Colon (tissue), 2 donors: Measurements from ENCODE around the gene POLR1B.
"Not testable (repeated sequence)": the region's sequence is repeated elsewhere in the genome, so short reads cannot be mapped to it uniquely, and the experiment has no call there.

Source experiments
- FAIRE-seq: peaks from 2 replicates; lab custom pipeline; 2012; peaks lifted over from hg19 to GRCh38; lab: Jason Lieb, UNC
- donor health status: control.
- donor health status: control.

POLR1B gene, protein sequence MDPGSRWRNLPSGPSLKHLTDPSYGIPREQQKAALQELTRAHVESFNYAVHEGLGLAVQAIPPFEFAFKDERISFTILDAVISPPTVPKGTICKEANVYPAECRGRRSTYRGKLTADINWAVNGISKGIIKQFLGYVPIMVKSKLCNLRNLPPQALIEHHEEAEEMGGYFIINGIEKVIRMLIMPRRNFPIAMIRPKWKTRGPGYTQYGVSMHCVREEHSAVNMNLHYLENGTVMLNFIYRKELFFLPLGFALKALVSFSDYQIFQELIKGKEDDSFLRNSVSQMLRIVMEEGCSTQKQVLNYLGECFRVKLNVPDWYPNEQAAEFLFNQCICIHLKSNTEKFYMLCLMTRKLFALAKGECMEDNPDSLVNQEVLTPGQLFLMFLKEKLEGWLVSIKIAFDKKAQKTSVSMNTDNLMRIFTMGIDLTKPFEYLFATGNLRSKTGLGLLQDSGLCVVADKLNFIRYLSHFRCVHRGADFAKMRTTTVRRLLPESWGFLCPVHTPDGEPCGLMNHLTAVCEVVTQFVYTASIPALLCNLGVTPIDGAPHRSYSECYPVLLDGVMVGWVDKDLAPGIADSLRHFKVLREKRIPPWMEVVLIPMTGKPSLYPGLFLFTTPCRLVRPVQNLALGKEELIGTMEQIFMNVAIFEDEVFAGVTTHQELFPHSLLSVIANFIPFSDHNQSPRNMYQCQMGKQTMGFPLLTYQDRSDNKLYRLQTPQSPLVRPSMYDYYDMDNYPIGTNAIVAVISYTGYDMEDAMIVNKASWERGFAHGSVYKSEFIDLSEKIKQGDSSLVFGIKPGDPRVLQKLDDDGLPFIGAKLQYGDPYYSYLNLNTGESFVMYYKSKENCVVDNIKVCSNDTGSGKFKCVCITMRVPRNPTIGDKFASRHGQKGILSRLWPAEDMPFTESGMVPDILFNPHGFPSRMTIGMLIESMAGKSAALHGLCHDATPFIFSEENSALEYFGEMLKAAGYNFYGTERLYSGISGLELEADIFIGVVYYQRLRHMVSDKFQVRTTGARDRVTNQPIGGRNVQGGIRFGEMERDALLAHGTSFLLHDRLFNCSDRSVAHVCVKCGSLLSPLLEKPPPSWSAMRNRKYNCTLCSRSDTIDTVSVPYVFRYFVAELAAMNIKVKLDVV

DNA sequence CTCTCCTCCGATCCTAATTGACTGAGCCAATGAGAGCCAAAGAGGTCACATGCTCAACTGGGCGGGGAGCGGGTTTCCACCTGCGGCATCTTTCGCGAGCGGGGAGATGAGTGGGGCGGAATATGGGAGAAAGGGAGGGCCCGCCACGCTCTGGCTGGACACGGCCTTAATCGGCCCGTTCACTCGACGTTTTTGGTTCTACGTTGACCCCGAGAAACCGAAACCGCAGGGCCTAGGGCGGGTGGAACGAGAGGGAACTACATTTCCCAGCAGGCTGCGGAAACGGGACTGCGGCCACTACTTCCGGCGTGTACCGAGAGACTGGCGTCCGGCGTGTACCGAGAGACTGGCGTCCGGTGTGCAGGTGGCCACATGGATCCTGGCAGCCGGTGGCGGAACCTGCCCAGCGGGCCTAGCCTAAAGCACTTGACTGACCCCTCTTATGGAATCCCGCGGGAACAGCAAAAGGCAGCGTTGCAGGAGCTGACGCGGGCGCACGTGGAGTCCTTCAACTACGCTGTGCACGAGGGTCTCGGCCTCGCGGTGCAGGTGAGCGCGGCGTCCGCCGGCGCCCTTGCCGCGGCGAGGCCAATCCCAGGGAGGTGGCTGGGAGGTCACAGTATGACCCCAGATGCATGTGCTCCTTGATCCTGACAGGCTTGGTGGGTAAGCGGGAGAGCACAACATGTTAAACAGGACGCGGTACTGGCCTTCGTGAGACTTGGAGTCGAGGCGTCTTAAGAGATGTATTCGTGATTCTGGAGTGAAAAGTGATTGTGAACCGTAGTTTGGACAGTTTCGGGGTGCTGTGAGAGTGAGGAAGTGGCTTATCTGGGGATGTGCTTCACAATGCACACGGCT, at the start of gene POLR1B:
Gene POLR1B (plus strand): TSS at position 343 of the 861 bp plus-strand sequence. CDS start 30 bp downstream, at position 373.
- no peak for FAIRE-seq

DNA sequence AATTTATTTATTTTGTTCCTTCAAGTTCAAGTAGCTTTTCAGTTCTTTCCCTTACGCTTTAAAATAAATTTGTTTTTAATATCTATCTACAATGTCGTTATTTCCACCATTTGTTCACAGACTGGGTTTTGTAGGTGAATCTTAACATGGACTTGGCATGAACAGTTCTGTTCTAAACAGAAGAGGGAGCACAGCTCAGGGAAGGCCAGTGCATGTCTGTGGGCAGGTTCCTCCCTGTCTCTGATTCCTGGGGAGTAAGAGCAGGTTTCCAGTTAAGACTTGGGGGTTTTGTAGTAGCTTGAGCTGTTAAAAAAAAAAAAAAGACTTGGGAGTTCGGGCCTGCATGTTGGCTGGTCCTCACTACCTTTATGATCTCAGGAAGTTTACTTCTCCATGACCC, 49.2 kb upstream of the POLR1B start:
- no peak for FAIRE-seq

DNA sequence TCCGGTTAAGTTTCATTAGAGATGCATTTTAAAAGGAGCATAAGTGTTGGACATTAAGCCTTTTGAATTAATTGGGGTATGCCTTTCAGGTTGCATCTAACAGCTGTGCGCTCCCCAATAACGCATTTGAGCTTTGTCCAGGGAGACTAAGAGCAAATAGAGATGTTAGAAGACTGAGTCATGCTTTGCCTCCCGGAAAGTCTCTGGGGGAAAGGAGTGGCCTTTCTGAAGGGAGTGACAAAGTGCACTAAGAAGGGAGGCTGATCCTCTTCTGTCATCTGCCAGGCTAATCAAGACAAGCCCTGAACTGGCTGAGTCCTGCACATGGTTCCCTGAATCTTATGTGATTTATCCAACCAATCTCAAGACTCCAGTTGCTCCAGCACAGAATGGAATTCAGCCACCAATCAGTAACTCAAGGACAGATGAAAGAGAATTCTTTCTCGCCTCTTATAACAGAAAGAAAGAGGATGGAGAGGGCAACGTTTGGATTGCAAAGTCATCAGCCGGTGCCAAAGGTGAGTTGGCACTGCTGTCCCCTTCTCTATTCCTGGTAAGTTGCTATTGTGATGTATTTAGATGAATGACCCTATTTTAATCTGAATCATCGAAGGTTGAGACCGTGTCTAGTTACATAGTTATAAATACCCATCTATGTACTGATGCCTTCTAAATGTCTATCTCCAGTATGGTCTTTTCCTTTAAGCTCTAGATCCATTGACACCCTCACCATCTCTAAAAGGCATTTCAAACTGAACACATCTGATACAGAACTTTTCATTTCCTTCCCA, 48.2 kb upstream of the POLR1B start:
- no peak for FAIRE-seq

DNA sequence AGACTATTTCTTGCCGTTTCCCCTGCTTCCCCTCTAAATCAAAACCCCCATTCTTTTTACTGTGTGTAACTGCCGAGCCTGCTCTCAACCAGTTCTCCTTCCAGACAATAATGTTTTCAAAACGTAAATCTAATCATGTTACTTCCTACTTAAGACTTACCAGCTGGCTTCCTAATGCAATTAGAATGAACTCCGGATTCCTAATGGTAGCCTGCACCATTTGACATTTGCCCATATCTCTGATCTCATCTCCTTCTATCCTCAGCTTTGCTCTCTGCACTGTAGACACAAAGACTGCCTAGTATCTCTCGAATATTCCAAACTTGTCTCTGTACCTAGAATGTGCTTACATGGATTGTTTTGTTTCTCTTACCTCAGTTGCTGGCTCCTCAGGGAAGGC, 47.4 kb upstream of the POLR1B start:
- FAIRE-seq: no peak

DNA sequence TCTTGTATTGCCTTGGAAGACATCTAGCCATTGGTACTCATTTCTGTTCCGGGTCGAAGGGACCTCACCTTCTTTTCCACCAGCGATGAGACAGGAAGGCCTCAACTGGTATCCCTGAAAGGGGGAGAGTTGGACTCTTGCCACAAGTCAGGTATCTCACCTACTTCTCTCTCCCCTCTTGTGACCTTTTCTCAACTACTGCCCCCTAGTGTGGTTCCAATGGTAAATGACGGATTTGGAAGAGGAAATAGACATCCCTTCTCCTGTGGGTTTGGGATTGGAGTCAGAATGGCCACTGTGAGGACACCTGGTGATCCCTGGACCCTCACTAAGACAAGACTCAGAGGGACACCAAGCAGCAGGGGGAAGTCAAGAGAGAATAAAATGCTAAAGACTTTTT, 46.4 kb upstream of the POLR1B start:
- FAIRE-seq: not testable (repeated sequence)

DNA sequence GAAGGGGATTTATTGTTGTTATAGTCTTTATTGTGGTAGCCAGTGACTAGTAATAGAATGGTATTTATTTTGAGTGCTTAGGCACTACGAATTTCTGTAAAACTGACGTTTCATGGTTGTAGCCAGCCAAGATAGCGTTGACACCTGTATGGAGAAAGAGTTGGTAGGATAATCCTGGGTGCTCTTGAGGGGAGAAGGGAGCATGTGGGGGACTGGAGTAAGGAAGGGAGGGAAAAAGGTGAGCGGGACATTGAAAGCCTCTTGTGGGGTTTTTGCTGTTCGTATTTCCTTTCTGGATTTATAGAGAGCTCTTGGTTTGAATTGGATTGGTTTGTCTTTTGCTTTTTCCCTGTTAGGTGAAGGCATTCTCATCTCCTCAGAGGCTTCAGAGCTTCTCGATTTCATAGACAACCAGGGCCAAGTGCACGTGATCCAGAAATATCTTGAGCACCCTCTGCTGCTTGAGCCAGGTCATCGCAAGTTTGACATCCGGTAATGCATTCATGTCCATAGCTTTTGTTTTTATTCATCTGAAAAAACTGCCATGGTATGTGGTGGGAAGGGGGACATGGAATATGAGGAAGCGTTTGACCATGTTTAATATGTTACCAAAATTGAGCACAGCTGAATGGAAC, 41.3 kb upstream of the POLR1B start:
- FAIRE-seq: peak; percentile 24

DNA sequence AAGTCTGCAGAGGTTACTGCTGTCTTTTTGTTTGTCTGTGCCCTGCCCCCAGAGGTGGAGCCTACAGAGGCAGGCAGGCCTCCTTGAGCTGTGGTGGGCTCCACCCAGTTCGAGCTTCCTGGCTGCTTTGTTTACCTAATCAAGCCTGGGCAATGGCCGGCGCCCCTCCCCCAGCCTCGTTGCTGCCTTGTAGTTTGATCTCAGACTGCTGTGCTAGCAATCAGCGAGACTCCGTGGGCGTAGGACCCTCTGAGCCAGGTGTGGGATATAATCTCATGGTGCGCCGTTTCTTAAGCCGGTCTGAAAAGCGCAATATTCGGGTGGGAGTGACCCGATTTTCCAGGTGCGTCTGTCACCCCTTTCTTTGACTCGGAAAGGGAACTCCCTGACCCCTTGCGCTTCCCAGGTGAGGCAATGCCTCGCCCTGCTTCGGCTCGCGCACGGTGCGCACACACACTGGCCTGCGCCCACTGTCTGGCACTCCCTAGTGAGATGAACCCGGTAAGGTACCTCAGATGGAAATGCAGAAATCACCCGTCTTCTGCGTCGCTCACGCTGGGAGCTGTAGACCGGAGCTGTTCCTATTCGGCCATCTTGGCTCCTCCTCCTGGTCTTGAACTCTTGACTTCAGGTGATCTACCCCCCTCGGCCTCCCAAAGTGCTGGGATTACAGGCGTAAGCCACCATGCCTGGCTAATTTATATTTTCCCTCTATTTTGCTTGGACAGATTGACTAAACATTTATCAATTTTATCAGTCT, 32.8 kb upstream of the POLR1B start:
- not testable (repeated sequence) for FAIRE-seq

DNA sequence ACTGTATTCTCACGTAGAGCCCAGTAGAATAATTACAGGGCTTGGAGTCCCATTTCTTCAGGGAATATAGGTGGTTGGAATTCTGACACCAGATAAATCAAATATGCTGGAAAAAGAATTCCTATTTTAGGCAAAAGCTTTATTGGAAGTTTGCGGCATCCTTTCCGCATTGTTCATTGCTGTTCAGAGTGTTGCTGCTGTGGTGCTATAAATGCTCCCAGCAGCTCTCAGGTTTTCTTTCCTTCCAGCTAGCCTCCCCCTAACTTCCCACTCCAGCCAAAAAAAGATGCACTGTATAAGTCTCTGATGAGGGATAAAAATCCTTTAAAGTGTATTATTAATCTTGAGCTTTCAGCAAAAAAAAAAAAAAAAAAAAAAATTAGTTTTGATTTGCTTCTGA, 25.5 kb upstream of the POLR1B start:
- no peak for FAIRE-seq

DNA sequence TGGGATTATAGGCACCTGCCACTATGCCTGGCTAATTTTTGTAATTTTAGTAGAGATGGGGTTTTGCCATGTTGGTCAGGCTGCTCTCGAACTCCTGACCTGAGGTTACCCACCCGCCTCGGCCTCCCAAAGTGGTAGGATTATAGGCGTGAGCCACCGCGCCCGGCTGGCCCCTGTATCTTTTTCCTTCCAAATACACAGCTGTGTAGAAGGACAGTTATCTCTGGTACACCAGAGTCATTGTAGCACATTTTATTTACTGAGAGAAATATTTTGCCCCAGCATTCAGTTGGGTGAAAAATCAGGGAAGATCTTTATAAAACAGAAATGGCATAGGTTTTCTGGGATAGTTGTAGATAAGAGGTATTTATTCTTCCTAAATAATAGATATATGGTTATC, 23.5 kb upstream of the POLR1B start:
- FAIRE-seq: no peak

DNA sequence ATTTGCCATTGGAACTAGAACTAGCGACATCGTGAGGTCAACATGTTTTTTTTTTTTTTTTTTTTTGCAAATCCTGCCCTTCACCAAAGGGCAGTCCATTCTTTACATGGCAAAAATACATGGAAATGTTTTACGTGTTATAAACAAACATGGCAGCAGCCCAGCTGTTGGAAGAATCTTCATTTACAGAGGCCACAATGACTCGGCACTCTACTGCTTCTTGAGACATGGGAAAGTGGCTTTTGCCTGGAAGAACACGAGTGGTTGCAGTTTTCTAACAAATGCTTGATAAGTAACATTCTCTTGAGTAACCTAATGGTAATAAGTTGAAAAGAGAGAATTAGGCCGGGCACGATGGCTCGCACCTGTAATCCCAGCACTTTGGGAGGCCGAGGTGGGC, 22.8 kb upstream of the POLR1B start:
- no peak for FAIRE-seq

DNA sequence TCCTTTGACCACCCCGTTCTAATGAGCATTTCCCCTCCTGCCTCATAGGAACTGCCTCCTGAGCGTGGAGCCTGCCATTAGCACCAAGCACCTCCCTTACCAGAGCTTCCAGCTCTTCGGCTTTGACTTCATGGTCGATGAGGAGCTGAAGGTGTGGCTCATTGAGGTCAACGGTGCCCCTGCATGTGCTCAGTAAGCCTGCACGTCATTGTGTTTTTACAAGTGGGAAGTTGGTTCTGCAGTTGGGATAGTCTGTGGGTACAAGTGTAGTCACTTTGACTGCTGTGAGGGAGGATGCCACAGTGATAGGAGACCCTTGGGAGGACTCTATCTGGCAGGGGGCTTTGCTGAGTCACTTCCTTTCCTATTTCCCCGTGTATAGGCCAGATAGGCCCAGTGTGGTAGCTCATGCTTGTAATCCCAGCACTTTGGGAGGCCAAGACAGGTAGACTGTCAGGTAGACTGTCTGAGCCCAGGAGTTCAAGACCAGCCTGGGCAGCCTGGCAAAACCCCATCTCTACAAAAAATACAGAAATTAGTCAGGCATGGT, 22.0 kb upstream of the POLR1B start:
- no peak for FAIRE-seq

DNA sequence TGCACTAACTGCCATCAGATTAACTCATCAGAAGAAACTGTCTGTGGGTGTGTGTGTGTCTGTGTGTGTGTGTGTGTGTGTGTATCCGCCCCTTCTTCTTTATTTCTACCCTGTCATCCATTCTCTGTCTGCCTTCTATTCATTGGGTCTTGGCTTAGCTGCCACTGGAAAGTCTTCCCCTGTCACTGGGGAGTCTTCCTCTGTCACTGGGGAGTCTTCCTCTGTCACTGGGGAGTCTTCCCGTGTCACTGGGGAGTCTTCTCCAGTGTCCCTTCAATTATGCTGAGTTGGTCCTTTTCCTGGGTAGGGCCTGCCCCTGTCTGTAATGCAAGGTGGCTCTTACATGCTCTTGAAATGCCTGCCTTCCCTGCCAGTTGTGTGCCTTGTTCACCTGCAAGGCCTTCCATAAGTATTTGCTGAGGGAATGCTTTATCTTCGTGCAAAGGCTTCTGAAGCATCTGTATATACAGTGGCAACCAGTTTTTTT, 18.9 kb upstream of the POLR1B start:
- FAIRE-seq: no peak

DNA sequence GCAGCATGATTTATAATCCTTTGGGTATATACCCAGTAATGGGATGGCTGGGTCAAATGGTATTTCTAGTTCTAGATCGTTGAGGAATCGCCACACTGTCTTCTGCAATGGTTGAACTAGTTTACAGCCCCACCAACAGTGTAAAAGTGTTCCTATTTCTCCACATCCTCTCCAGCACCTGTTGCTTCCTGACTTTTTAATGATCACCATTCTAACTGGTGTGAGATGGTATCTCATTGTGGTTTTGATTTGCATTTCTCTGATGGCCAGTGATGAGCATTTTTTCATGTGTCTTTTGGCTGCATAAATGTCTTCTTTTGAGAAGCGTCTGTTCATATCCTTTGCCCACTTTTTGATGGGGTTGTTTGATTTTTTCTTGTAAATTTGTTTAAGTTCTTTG, 18.0 kb upstream of the POLR1B start:
- FAIRE-seq: not testable (repeated sequence)

DNA sequence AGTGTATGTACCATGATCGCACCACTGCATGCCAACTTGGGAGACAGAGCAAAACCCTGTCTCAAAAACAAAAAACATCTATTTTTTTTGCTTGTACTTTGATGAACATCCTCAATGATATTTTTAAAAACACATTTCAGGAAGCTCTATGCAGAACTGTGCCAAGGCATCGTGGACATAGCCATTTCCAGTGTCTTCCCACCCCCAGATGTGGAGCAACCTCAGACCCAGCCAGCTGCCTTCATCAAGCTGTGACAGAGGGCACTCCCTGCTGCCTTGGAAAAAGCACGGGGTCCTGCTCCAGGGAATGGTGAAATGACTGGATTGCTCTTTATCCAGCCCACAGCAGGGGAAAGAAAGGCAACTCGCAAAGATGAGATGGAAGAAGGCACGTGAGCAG, 13.7 kb upstream of the POLR1B start:
- no peak for FAIRE-seq

DNA sequence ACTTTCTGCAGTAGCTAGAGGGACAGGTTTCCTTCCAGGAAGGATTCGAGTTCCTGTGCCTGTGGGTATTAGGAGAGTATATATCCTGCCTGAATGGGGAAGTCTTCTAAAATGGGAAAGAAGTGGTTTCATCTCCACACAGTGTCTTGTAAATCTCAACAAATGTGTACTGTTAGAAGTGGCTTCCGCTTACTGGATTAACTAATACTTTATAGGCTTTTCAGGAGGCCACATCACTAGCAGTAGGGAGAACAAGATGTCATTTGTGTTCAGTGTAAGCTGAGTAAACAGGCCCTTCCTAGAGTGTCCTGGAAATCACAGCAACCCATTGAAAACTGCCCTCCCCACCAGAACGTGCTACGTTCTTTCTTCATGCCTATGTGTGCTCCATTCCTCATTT, 12.5 kb upstream of the POLR1B start:
- no peak for FAIRE-seq

DNA sequence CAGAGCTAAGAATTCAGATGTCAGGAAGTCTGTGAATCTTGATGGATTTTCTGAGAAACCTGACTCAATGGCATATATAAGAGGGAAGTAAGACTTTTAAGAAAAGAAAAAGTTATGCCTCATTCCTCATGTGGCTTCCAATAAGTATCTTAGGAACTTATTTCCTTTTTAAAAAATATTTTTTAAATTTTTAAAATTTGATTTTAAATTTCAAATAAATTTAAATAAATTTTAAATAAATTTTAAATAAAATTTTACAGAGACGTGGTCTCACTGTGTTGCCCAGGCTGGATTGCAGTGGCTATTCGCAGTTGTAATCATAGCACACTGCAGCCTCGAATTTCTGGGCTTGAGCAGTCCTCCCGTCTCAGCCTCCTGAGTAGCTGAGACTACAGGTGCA, 11.5 kb upstream of the POLR1B start:
- no peak for FAIRE-seq

DNA sequence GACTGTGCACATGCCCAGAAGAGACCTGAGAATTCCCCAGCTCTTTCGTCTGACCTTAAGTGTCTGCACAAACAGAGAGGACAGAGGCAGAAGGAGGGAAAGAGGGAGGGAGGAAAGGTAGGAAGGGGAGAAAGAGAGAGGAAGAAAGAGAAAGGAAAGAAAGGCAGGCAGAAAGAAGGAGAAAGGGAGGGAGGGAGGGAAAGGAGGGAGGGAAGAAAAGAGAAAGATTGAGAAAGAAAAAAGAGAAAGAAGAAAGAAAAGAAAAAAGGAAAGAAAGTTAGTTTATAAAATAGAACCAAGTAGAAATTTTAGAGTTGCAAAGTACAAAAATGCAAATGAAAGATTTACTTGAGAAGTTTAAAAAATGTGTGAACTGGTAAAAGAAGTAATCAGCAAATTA, 7.4 kb upstream of the POLR1B start:
- FAIRE-seq: no peak

DNA sequence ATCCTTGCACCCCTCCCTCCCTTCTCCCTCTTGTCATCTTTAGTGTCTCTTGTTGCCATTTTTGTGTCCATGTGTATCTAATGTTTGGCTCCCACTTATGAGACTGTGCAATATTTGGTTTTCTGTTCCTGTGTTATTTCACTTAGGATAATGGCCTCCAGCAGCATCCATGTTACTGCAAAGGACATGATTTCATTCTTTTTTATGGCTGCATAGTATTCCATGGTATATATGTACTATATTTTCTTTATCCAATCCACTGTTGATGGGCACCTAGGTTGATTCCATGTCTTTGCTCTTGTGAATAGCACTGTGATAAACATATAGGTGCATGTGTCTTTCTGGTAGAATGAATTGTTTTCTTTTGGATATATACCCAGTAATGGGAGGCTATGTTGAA, 5.6 kb upstream of the POLR1B start:
- FAIRE-seq: not testable (repeated sequence)

DNA sequence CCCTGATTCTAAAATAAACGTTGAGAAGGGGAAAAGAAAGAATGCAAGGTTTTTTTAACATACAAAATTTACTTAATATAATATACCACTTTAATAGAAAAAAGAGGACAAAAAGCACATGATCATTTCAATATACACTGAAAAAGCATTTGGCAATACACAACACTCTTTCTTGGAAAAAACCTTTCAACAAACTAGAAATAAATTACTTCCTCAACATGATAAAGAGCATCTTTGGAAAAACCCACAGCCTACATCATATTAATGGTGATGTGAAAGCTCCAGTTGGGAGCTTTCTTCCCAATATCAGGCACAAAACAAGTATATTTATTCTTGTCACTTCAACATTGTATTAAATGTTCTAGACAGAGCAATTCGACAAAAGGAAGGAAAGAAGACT, 3.0 kb upstream of the POLR1B start:
- FAIRE-seq: no peak
